ENCODE measurements around the gene CHD6. TPM values are rescaled to one million over a fixed set of nuclear protein-coding genes. Genes with fewer than 3 reads are reported as not detected.

The CHD6 gene
- total and polyA plus RNA-seq, 2 of the 13 experiments (the other 11 are each of a cell fraction or from before 2014, with no cell fraction given), result 14.4 to 52.0 TPM

DNA sequence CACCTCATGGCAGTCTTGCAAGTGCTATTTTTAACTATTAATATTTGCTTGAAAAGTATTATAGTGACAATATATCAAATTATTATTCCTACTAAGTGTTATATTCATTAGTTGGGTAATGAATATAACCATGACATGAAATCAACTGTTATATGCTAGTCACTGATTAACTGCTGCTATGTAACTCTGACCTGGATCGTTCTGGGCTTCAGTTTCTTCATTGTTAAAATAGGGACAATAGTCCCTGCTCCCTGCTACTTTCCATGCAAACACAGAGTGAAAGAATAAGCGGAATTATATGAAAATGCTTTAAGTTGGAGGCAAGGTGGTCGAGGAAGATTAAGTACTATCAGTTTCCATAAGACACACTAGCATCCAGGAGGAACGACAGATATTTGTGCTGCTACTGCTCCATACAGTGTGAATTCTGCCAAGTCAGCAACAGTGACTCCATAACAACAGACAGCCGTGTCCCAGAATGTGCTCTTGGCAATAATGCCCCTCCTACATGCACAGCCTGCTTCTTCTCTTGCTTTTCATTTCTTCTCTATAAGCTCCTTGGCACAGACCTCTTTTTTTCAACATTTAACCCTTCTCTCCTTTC lies 107.2 kb downstream of the CHD6 start:
- Histone ChIP-seq H3K4me2 (ENCODE audit: low read depth, low read length) (no peak overlapping the region), H3K4me3 (replicated peaks in 1 of 3; ENCODE audit: insufficient read depth in 1 of 3, low read depth in 2 of 3, low read length in 3 of 3) (no peak overlapping the region), H3K27ac (ENCODE audit: extremely low read length, insufficient read depth, low read length) (no peak overlapping the region), H2AFZ (ENCODE audit: low read length) (no peak overlapping the region), H3K9me3 (ENCODE audit: low read length) (no peaks in the 10 kb centered on the region), H3K4me1 (ENCODE audit: insufficient read depth, low read length) (peaks cover 58% of the 10 kb centered on the region), H3K9ac (ENCODE audit: insufficient read depth, low read depth, low read length) (no peak overlapping the region), H3K27me3 (ENCODE audit: control insufficient read depth in 1 of 2, insufficient read depth in 2 of 2, low read length in 2 of 2) (no peaks in the 10 kb centered on the region), H3K79me2 (ENCODE audit: insufficient read depth, low read length) (peaks cover 5% of the 10 kb centered on the region), H3K36me3 (replicated peaks in 1 of 2; ENCODE audit: control insufficient read depth in 1 of 2, insufficient read depth in 2 of 2, low read length in 2 of 2) (peaks cover 24 to 65% of the 10 kb centered on the region in 2 experiments), H4K20me1 (ENCODE audit: insufficient read depth, low read length) (peaks cover 10% of the 10 kb centered on the region; the same call in 1 of the 2 replicates)
- intact Hi-C loops (cut with micrococcal nuclease; ENCODE audit: unreplicated experiment), result no loop called here
- in situ Hi-C loops (cut with HindIII; ENCODE audit: extremely low pct_ligation_motif_present, low pct_unique_long_range_greater_than_20kb), result no loop called here
- FAIRE-seq (no peak), DNase-seq (ENCODE audit: low spot score) (no peak), ATAC-seq (no peak)
- BruUV-seq (replicated peaks), result no TSS peak
- CTCF ChIA-PET (ENCODE audit: low intra/inter-chr PET ratio, low total read pairs), result no interaction called here
- WGBS (ENCODE audit: low lambda C conversion rate), result 69% methylated on average over 5 of the region's 5 CpGs
- POLR2A ChIA-PET, result no interaction called here
- TF ChIP-seq GTF2F1 (IDR thresholded peaks at IDR 0.05; ENCODE audit: low read length) (no peak), RAD21 (CRISPR knock-in tag; IDR thresholded peaks at IDR 0.05) (no peak), RFX5 (IDR thresholded peaks at IDR 0.05; ENCODE audit: low read depth, low read length) (peak; percentile 52; the same call in 1 of the 2 replicates), FOXP1 (IDR thresholded peaks at IDR 0.05) (no peak), FOXP1 (CRISPR knock-in tag; IDR thresholded peaks at IDR 0.05) (no peak), CBFB (CRISPR knock-in tag; IDR thresholded peaks at IDR 0.05) (no peak), NFKBIZ (CRISPR knock-in tag; IDR thresholded peaks at IDR 0.05) (no peak), MAFF (IDR thresholded peaks at IDR 0.05; ENCODE audit: low read depth, low read length) (peak; percentile 99), ZNF234 (CRISPR knock-in tag; conservative IDR thresholded peaks at IDR 0.05) (no peak), ZNF207 (IDR thresholded peaks at IDR 0.05; ENCODE audit: borderline replicate concordance) (no peak), ZNF577 (CRISPR knock-in tag; IDR thresholded peaks at IDR 0.05; ENCODE audit: borderline replicate concordance, low read depth) (no peak), RFXAP (CRISPR knock-in tag; IDR thresholded peaks at IDR 0.05; ENCODE audit: borderline replicate concordance) (no peak)
- TF ChIP-seq, protein P1, sequence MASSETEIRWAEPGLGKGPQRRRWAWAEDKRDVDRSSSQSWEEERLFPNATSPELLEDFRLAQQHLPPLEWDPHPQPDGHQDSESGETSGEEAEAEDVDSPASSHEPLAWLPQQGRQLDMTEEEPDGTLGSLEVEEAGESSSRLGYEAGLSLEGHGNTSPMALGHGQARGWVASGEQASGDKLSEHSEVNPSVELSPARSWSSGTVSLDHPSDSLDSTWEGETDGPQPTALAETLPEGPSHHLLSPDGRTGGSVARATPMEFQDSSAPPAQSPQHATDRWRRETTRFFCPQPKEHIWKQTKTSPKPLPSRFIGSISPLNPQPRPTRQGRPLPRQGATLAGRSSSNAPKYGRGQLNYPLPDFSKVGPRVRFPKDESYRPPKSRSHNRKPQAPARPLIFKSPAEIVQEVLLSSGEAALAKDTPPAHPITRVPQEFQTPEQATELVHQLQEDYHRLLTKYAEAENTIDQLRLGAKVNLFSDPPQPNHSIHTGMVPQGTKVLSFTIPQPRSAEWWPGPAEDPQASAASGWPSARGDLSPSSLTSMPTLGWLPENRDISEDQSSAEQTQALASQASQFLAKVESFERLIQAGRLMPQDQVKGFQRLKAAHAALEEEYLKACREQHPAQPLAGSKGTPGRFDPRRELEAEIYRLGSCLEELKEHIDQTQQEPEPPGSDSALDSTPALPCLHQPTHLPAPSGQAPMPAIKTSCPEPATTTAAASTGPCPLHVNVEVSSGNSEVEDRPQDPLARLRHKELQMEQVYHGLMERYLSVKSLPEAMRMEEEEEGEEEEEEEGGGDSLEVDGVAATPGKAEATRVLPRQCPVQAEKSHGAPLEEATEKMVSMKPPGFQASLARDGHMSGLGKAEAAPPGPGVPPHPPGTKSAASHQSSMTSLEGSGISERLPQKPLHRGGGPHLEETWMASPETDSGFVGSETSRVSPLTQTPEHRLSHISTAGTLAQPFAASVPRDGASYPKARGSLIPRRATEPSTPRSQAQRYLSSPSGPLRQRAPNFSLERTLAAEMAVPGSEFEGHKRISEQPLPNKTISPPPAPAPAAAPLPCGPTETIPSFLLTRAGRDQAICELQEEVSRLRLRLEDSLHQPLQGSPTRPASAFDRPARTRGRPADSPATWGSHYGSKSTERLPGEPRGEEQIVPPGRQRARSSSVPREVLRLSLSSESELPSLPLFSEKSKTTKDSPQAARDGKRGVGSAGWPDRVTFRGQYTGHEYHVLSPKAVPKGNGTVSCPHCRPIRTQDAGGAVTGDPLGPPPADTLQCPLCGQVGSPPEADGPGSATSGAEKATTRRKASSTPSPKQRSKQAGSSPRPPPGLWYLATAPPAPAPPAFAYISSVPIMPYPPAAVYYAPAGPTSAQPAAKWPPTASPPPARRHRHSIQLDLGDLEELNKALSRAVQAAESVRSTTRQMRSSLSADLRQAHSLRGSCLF (CRISPR knock-in tag; IDR thresholded peaks at IDR 0.05; ENCODE audit: borderline replicate concordance), result no peak
- TF ChIP-seq, protein P2, sequence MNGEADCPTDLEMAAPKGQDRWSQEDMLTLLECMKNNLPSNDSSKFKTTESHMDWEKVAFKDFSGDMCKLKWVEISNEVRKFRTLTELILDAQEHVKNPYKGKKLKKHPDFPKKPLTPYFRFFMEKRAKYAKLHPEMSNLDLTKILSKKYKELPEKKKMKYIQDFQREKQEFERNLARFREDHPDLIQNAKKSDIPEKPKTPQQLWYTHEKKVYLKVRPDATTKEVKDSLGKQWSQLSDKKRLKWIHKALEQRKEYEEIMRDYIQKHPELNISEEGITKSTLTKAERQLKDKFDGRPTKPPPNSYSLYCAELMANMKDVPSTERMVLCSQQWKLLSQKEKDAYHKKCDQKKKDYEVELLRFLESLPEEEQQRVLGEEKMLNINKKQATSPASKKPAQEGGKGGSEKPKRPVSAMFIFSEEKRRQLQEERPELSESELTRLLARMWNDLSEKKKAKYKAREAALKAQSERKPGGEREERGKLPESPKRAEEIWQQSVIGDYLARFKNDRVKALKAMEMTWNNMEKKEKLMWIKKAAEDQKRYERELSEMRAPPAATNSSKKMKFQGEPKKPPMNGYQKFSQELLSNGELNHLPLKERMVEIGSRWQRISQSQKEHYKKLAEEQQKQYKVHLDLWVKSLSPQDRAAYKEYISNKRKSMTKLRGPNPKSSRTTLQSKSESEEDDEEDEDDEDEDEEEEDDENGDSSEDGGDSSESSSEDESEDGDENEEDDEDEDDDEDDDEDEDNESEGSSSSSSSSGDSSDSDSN (CRISPR knock-in tag; IDR thresholded peaks at IDR 0.05), result no peak
- TF ChIP-seq, protein P3, sequence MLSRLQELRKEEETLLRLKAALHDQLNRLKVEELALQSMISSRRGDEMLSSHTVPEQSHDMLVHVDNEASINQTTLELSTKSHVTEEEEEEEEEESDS (CRISPR knock-in tag; IDR thresholded peaks at IDR 0.05; ENCODE audit: borderline replicate concordance), result no peak
- TF ChIP-seq, protein P4, sequence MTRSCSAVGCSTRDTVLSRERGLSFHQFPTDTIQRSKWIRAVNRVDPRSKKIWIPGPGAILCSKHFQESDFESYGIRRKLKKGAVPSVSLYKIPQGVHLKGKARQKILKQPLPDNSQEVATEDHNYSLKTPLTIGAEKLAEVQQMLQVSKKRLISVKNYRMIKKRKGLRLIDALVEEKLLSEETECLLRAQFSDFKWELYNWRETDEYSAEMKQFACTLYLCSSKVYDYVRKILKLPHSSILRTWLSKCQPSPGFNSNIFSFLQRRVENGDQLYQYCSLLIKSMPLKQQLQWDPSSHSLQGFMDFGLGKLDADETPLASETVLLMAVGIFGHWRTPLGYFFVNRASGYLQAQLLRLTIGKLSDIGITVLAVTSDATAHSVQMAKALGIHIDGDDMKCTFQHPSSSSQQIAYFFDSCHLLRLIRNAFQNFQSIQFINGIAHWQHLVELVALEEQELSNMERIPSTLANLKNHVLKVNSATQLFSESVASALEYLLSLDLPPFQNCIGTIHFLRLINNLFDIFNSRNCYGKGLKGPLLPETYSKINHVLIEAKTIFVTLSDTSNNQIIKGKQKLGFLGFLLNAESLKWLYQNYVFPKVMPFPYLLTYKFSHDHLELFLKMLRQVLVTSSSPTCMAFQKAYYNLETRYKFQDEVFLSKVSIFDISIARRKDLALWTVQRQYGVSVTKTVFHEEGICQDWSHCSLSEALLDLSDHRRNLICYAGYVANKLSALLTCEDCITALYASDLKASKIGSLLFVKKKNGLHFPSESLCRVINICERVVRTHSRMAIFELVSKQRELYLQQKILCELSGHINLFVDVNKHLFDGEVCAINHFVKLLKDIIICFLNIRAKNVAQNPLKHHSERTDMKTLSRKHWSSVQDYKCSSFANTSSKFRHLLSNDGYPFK (CRISPR knock-in tag; IDR thresholded peaks at IDR 0.05; ENCODE audit: borderline replicate concordance), result no peak

All from HepG2 (cell line).